ENCODE data around the gene INKA2. TPM values are rescaled to one million over a fixed set of nuclear protein-coding genes. Genes with fewer than 3 reads are reported as not detected.

Gene INKA2
- total and polyA plus RNA-seq, 2 experiments from 2014 or later, result 3.7 to 8.4 TPM

DNA sequence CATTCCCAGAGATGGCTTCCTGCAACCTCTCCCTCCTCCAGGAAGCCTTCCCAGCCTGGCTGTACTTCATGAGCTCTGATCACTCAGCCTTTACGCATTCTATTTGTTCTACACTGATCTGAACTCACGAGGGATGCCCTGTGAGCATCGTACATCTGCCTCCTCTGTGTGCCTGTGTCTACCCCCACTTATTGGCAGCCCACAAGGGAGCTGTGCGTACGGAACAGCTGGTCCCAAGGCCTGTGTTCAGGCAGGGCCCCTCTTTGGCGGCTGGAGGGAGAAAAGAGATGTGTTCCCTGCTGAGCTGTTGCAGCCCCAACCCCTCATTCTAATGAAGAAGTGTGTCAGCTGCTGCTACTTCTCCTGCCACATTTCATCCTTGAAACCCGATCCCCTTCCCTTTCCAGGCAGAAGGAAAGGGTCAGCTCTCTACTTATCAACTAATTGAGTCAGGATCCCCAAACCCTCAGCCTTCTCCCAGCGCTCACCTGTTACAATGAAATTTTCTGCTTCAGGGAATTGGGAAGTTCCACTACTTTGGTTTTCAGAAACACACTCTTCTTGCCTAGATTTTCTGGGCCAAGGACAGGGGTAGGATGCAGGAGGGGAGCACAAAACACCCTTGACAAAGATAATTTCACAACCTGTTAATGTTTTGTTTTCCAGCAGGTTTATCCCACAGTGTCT lies 3.2 kb downstream of the INKA2 start:
- Histone ChIP-seq H3K27ac (ENCODE audit: low read depth) (peak overlapping the region; percentile 55; the same call in 1 of the 2 replicates), H2AFZ (no peak overlapping the region), H3K4me1 (ENCODE audit: insufficient read depth) (peaks cover 45% of the 10 kb centered on the region), H3K36me3 (ENCODE audit: insufficient read depth) (no peaks in the 10 kb centered on the region), H3K4me2 (peak overlapping the region; percentile 95), H3F3A (replicated peaks; ENCODE audit: low read depth) (peaks cover 29% of the 10 kb centered on the region), H3K9me2 (ENCODE audit: insufficient read depth) (no peaks in the 10 kb centered on the region), H3K4me3 (peak overlapping the region; percentile 95), H3K27me3 (ENCODE audit: insufficient read depth) (peaks cover 5% of the 10 kb centered on the region), H4K20me1 (replicated peaks; ENCODE audit: insufficient read depth) (peaks cover 12% of the 10 kb centered on the region; the same call in 1 of the 2 replicates), H3K79me2 (replicated peaks; ENCODE audit: insufficient read depth) (peaks cover 39% of the 10 kb centered on the region)
- H3K4me1 Mint-ChIP-seq, result peaks cover 11% of the 10 kb centered on the region
- H3K9me3 Mint-ChIP-seq, result no peaks in the 10 kb centered on the region; the same call in 1 of the 3 replicates
- H3K27me3 Mint-ChIP-seq (ENCODE audit: insufficient read depth, low read depth, poor library complexity), result peaks cover 15% of the 10 kb centered on the region
- peak; percentile 79 for DNase-seq (ENCODE audit: low spot score)
- H3K27ac Mint-ChIP-seq, result no peak overlapping the region
- H3K4me3 Mint-ChIP-seq, result no peak overlapping the region
- peaks cover 7% of the 10 kb centered on the region; the same call in 1 of the 3 replicates for H3K36me3 Mint-ChIP-seq (ENCODE audit: low read depth)
- ATAC-seq, result peak; percentile 1
- TF ChIP-seq NANOG (IDR thresholded peaks at IDR 0.05; ENCODE audit: borderline replicate concordance), result no peak
- TF ChIP-seq POLR2AphosphoS5 (IDR thresholded peaks at IDR 0.05; ENCODE audit: low read depth), result peak; percentile 35; the same call in 1 of the 2 replicates

DNA sequence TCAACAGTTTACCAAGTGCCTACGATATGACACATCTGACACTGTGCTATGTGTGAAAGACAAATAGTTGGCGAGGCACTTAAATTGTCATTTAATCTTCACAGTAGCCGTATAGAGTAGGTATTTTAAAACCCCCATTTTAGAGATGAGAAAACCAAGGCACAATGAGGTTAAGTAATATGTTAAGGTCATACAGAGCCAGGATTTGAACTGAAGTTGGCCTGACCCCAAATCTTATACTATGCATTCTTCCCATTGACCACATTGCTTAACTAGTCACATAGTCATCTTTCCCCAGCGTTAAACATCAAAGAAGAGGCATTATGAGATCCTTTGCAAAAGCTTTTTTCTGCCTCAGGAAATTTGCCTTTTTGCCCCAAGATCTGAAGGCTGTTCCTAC lies 3.9 kb downstream of the INKA2 start:
- Histone ChIP-seq H3K79me2 (replicated peaks; ENCODE audit: insufficient read depth) (peaks cover 46% of the 10 kb centered on the region), H3K36me3 (ENCODE audit: insufficient read depth) (no peaks in the 10 kb centered on the region), H3K4me3 (peak overlapping the region; percentile 95), H2AFZ (no peak overlapping the region), H3K27me3 (ENCODE audit: insufficient read depth) (no peaks in the 10 kb centered on the region), H3K9me2 (ENCODE audit: insufficient read depth) (no peaks in the 10 kb centered on the region), H4K20me1 (replicated peaks; ENCODE audit: insufficient read depth) (peaks cover 17% of the 10 kb centered on the region), H3K4me2 (peak overlapping the region; percentile 95), H3K27ac (ENCODE audit: low read depth) (0 out of 2 replicates have a peak overlapping the region, but pooled peaks have one; percentile 53), H3F3A (replicated peaks; ENCODE audit: low read depth) (peaks cover 26% of the 10 kb centered on the region), H3K4me1 (ENCODE audit: insufficient read depth) (peaks cover 45% of the 10 kb centered on the region)
- no peaks in the 10 kb centered on the region; the same call in 2 of the 3 replicates for H3K9me3 Mint-ChIP-seq
- H3K27ac Mint-ChIP-seq, result no peak overlapping the region
- H3K4me1 Mint-ChIP-seq, result peaks cover 14% of the 10 kb centered on the region
- H3K36me3 Mint-ChIP-seq (ENCODE audit: low read depth), result peaks cover 7% of the 10 kb centered on the region; the same call in 1 of the 3 replicates
- DNase-seq (ENCODE audit: low spot score), result no peak
- H3K27me3 Mint-ChIP-seq (ENCODE audit: insufficient read depth, low read depth, poor library complexity), result peaks cover 9% of the 10 kb centered on the region
- no peak for ATAC-seq
- H3K4me3 Mint-ChIP-seq, result no peak overlapping the region
- TF ChIP-seq EZH2 (IDR thresholded peaks at IDR 0.05; ENCODE audit: low read depth, unreplicated experiment) (no peak), ZNF114 (CRISPR knock-in tag; IDR thresholded peaks at IDR 0.05) (no peak), JUNB (IDR thresholded peaks at IDR 0.05; ENCODE audit: unreplicated experiment) (no peak), POLR2AphosphoS5 (IDR thresholded peaks at IDR 0.05; ENCODE audit: low read depth) (no peak; the same call in 1 of the 2 replicates), CREB1 (CRISPR knock-in tag; IDR thresholded peaks at IDR 0.05; ENCODE audit: low read depth) (no peak), EZH2phosphoT487 (IDR thresholded peaks at IDR 0.05; ENCODE audit: unreplicated experiment) (no peak), STAT1 (IDR thresholded peaks at IDR 0.05; ENCODE audit: unreplicated experiment) (no peak), NANOG (IDR thresholded peaks at IDR 0.05; ENCODE audit: borderline replicate concordance) (no peak)
- TF ChIP-seq, protein P1, sequence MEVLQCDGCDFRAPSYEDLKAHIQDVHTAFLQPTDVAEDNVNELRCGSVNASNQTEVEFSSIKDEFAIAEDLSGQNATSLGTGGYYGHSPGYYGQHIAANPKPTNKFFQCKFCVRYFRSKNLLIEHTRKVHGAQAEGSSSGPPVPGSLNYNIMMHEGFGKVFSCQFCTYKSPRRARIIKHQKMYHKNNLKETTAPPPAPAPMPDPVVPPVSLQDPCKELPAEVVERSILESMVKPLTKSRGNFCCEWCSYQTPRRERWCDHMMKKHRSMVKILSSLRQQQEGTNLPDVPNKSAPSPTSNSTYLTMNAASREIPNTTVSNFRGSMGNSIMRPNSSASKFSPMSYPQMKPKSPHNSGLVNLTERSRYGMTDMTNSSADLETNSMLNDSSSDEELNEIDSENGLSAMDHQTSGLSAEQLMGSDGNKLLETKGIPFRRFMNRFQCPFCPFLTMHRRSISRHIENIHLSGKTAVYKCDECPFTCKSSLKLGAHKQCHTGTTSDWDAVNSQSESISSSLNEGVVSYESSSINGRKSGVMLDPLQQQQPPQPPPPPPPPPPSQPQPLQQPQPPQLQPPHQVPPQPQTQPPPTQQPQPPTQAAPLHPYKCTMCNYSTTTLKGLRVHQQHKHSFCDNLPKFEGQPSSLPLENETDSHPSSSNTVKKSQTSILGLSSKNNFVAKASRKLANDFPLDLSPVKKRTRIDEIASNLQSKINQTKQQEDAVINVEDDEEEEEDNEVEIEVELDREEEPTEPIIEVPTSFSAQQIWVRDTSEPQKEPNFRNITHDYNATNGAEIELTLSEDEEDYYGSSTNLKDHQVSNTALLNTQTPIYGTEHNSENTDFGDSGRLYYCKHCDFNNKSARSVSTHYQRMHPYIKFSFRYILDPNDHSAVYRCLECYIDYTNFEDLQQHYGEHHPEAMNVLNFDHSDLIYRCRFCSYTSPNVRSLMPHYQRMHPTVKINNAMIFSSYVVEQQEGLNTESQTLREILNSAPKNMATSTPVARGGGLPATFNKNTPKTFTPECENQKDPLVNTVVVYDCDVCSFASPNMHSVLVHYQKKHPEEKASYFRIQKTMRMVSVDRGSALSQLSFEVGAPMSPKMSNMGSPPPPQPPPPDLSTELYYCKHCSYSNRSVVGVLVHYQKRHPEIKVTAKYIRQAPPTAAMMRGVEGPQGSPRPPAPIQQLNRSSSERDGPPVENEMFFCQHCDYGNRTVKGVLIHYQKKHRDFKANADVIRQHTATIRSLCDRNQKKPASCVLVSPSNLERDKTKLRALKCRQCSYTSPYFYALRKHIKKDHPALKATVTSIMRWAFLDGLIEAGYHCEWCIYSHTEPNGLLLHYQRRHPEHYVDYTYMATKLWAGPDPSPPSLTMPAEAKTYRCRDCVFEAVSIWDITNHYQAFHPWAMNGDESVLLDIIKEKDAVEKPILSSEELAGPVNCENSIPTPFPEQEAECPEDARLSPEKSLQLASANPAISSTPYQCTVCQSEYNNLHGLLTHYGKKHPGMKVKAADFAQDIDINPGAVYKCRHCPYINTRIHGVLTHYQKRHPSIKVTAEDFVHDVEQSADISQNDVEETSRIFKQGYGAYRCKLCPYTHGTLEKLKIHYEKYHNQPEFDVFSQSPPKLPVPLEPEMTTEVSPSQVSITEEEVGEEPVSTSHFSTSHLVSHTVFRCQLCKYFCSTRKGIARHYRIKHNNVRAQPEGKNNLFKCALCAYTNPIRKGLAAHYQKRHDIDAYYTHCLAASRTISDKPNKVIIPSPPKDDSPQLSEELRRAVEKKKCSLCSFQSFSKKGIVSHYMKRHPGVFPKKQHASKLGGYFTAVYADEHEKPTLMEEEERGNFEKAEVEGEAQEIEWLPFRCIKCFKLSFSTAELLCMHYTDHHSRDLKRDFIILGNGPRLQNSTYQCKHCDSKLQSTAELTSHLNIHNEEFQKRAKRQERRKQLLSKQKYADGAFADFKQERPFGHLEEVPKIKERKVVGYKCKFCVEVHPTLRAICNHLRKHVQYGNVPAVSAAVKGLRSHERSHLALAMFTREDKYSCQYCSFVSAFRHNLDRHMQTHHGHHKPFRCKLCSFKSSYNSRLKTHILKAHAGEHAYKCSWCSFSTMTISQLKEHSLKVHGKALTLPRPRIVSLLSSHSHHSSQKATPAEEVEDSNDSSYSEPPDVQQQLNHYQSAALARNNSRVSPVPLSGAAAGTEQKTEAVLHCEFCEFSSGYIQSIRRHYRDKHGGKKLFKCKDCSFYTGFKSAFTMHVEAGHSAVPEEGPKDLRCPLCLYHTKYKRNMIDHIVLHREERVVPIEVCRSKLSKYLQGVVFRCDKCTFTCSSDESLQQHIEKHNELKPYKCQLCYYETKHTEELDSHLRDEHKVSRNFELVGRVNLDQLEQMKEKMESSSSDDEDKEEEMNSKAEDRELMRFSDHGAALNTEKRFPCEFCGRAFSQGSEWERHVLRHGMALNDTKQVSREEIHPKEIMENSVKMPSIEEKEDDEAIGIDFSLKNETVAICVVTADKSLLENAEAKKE (CRISPR knock-in tag; IDR thresholded peaks at IDR 0.05), result no peak
- TF ChIP-seq, protein P2, sequence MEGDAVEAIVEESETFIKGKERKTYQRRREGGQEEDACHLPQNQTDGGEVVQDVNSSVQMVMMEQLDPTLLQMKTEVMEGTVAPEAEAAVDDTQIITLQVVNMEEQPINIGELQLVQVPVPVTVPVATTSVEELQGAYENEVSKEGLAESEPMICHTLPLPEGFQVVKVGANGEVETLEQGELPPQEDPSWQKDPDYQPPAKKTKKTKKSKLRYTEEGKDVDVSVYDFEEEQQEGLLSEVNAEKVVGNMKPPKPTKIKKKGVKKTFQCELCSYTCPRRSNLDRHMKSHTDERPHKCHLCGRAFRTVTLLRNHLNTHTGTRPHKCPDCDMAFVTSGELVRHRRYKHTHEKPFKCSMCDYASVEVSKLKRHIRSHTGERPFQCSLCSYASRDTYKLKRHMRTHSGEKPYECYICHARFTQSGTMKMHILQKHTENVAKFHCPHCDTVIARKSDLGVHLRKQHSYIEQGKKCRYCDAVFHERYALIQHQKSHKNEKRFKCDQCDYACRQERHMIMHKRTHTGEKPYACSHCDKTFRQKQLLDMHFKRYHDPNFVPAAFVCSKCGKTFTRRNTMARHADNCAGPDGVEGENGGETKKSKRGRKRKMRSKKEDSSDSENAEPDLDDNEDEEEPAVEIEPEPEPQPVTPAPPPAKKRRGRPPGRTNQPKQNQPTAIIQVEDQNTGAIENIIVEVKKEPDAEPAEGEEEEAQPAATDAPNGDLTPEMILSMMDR (conservative IDR thresholded peaks at IDR 0.05; ENCODE audit: low read depth in 2 of 2), result no peak
- TF ChIP-seq, protein P3, sequence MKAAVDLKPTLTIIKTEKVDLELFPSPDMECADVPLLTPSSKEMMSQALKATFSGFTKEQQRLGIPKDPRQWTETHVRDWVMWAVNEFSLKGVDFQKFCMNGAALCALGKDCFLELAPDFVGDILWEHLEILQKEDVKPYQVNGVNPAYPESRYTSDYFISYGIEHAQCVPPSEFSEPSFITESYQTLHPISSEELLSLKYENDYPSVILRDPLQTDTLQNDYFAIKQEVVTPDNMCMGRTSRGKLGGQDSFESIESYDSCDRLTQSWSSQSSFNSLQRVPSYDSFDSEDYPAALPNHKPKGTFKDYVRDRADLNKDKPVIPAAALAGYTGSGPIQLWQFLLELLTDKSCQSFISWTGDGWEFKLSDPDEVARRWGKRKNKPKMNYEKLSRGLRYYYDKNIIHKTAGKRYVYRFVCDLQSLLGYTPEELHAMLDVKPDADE (IDR thresholded peaks at IDR 0.05), result no peak
